ENCODE data around the gene TMEM79. TPM values are rescaled to one million over a fixed set of nuclear protein-coding genes. Genes with fewer than 3 reads are reported as not detected.

TMEM79 gene
- total and polyA plus RNA-seq, 2 experiments from 2014 or later: 0.97 to 1.5 TPM

DNA sequence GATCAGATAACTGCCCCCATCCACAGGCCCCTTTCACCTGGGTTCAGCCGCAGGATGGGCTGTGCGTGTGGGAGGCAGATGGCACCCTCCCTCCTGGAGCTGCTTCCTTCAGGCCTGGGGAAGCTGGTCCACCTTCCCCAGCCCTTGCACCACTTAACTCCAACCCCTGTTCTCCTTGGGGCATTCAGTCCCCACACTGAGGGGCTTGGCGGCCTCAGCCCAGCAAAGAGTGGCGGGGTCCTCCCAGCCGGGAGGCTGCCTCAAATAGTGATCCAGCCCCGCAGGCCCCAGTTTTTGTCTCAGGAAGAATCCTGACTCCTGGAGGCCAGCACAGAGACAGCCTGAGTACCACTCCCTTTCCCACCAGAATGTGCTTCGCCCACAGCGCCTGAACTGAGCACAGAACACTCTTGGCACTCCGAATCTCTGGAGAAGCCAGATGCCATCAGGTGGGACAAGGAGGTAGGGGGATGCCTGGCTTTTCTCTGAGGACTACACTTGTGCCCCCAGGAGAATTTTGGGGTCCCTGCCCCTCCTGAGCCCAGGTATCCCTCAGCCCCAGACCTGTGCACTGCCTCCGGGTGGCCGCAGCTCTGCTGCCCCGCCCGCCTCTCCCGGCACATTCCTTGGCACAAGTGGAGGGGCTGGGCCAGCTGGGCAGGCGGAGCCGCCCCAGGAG lies 37.2 kb upstream of the TMEM79 start (continued):
- no peak for TF ChIP-seq CTCF (conservative IDR thresholded peaks at IDR 0.05; ENCODE audit: low read depth in 2 of 2)

DNA sequence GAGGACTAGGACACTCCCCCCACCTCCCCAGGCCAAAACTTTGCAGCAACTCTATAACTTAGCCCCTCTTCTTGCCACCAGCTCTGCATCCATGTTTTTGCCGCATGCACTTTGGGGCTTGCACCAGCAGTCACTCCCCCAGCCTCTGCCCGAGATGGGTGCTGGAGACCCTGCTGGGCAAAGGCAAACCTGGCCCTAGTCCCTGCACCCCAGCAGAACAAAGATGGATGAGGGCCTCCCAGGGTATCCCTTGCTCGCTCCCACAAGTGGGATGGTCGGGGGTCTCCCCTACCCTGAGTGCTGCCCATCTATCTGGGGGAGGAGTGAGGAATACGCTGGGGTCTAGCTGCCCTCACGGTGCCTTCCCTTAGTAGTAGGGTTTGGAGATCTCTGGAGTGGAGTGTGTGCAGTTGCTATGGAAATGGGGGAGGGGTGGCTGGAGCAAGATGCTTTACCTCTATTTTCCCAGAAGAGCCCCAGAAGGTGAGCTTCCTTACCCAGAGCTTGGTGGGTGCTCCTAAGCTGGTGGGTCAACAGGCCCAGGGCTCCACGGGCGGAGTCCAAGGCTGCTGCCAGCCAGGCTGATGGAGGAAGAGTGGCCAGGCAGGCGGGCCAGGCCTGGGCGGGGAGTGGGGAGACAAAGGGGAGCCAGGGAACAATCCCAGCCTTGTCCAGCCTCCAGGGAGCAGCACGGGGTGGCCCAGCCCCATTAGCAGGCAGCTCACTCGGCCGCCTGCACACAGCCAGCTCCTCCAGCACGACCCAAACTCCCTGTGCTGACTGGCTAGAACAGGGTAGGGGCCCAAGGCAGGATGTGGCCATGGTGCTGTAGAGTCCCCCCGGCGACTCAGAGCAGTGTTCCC lies 36.4 kb upstream of the TMEM79 start, which contains the start of gene PAQR6:
Gene PAQR6 (minus strand): TSS at position 597 of the 863 bp plus-strand sequence. CDS start 1,325 bp downstream, outside the sequence.
- Histone ChIP-seq H3K9me2 (ENCODE audit: insufficient read depth) (no peaks in the 10 kb centered on the region), H3K79me2 (replicated peaks; ENCODE audit: insufficient read depth) (no peaks in the 10 kb centered on the region), H3K4me1 (ENCODE audit: insufficient read depth) (peaks cover 33% of the 10 kb centered on the region), H3K36me3 (ENCODE audit: insufficient read depth) (peaks cover 9% of the 10 kb centered on the region), H4K20me1 (replicated peaks; ENCODE audit: insufficient read depth) (no peaks in the 10 kb centered on the region), H3K4me2 (peak within 1 kb of the TSS; percentile 43; the same call in 1 of the 2 replicates), H3K27ac (ENCODE audit: low read depth) (peak within 1 kb of the TSS; percentile 63; the same call in 1 of the 2 replicates), H3F3A (replicated peaks; ENCODE audit: low read depth) (peaks cover 13% of the 10 kb centered on the region), H2AFZ (no peak within 1 kb of the TSS), H3K4me3 (no peak within 1 kb of the TSS), H3K27me3 (ENCODE audit: insufficient read depth) (no peaks in the 10 kb centered on the region)
- peak; percentile 26 for ATAC-seq
- peaks cover 24% of the 10 kb centered on the region for H3K27me3 Mint-ChIP-seq (ENCODE audit: insufficient read depth, low read depth, poor library complexity)
- no peak within 1 kb of the TSS for H3K4me3 Mint-ChIP-seq
- peaks cover 34% of the 10 kb centered on the region for H3K36me3 Mint-ChIP-seq (ENCODE audit: low read depth)
- no peaks in the 10 kb centered on the region for H3K9me3 Mint-ChIP-seq
- H3K4me1 Mint-ChIP-seq: peaks cover 34% of the 10 kb centered on the region
- peak; percentile 63 for DNase-seq (ENCODE audit: low spot score)
- TF ChIP-seq CTCF (conservative IDR thresholded peaks at IDR 0.05; ENCODE audit: low read depth in 2 of 2) (0 out of 4 replicates have a peak, but pooled peaks of 1 of the 2 experiments have one; percentile 0), POLR2AphosphoS5 (IDR thresholded peaks at IDR 0.05; ENCODE audit: low read depth) (no peak)
- 0 out of 2 replicates have a peak within 1 kb of the TSS, but pooled peaks have one; percentile 3 for H3K27ac Mint-ChIP-seq

DNA sequence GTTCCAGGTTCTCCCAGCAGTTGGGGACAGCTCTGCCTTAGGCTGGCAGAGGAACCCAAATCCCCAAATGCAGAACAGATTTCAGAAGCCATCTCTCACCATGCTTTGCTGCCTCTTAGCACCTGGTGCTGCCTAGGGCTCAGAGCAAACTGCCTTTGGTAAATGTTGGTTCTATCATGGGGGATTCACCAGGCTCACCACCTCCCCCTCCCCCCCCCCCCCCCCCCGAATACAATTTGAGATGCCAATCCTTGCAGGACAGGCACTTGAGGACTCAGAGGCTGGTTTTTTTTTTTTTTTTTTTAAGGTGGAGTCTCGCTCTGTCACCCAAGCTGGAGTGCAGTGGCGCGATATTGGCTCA lies 35.8 kb upstream of the TMEM79 start:
- Histone ChIP-seq H3K4me2 (peak overlapping the region; percentile 43; the same call in 1 of the 2 replicates), H3F3A (replicated peaks; ENCODE audit: low read depth) (peaks cover 13% of the 10 kb centered on the region), H2AFZ (no peak overlapping the region), H3K27ac (ENCODE audit: low read depth) (no peak overlapping the region), H3K4me1 (ENCODE audit: insufficient read depth) (peaks cover 33% of the 10 kb centered on the region), H4K20me1 (replicated peaks; ENCODE audit: insufficient read depth) (no peaks in the 10 kb centered on the region), H3K27me3 (ENCODE audit: insufficient read depth) (no peaks in the 10 kb centered on the region), H3K4me3 (no peak overlapping the region), H3K79me2 (replicated peaks; ENCODE audit: insufficient read depth) (no peaks in the 10 kb centered on the region), H3K9me2 (ENCODE audit: insufficient read depth) (no peaks in the 10 kb centered on the region), H3K36me3 (ENCODE audit: insufficient read depth) (peaks cover 15% of the 10 kb centered on the region)
- Mint-ChIP-seq H3K9me3 (no peaks in the 10 kb centered on the region), H3K27ac (no peak overlapping the region), H3K4me3 (no peak overlapping the region), H3K36me3 (ENCODE audit: low read depth) (peaks cover 40% of the 10 kb centered on the region), H3K27me3 (ENCODE audit: insufficient read depth, low read depth, poor library complexity) (peaks cover 25% of the 10 kb centered on the region), H3K4me1 (peaks cover 34% of the 10 kb centered on the region)
- DNase-seq (ENCODE audit: low spot score) (no peak), ATAC-seq (no peak)
- TF ChIP-seq ETS1 (IDR thresholded peaks at IDR 0.05) (no peak), JUNB (IDR thresholded peaks at IDR 0.05; ENCODE audit: unreplicated experiment) (no peak), CTCF (conservative IDR thresholded peaks at IDR 0.05; ENCODE audit: low read depth in 2 of 2) (no peak)
- TF ChIP-seq, protein P1, sequence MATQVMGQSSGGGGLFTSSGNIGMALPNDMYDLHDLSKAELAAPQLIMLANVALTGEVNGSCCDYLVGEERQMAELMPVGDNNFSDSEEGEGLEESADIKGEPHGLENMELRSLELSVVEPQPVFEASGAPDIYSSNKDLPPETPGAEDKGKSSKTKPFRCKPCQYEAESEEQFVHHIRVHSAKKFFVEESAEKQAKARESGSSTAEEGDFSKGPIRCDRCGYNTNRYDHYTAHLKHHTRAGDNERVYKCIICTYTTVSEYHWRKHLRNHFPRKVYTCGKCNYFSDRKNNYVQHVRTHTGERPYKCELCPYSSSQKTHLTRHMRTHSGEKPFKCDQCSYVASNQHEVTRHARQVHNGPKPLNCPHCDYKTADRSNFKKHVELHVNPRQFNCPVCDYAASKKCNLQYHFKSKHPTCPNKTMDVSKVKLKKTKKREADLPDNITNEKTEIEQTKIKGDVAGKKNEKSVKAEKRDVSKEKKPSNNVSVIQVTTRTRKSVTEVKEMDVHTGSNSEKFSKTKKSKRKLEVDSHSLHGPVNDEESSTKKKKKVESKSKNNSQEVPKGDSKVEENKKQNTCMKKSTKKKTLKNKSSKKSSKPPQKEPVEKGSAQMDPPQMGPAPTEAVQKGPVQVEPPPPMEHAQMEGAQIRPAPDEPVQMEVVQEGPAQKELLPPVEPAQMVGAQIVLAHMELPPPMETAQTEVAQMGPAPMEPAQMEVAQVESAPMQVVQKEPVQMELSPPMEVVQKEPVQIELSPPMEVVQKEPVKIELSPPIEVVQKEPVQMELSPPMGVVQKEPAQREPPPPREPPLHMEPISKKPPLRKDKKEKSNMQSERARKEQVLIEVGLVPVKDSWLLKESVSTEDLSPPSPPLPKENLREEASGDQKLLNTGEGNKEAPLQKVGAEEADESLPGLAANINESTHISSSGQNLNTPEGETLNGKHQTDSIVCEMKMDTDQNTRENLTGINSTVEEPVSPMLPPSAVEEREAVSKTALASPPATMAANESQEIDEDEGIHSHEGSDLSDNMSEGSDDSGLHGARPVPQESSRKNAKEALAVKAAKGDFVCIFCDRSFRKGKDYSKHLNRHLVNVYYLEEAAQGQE (IDR thresholded peaks at IDR 0.05; ENCODE audit: unreplicated experiment): no peak

All from GM23338 (cell line).